ENCODE data around the gene ARMC7.

DNA sequence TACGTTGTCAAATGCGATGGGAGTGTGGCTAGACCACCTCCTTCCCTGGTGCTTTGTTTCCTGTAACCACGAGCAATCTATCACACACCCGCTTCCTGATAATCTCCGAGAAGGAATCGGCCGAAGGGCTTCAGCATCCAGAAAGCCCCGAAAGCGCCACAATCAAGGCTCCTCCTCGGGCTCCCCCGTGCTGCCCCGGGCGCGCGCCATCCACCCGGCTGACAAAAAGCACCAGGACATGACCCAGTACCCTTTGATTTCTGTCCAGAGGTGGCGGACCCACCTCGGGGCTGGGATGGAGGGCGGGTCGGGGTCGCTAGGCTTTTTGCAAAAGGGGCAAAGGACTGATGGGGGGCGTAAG lies 743 bp upstream of the ARMC7 start:
- TF ChIP-seq, protein P1, sequence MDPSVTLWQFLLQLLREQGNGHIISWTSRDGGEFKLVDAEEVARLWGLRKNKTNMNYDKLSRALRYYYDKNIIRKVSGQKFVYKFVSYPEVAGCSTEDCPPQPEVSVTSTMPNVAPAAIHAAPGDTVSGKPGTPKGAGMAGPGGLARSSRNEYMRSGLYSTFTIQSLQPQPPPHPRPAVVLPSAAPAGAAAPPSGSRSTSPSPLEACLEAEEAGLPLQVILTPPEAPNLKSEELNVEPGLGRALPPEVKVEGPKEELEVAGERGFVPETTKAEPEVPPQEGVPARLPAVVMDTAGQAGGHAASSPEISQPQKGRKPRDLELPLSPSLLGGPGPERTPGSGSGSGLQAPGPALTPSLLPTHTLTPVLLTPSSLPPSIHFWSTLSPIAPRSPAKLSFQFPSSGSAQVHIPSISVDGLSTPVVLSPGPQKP (IDR thresholded peaks at IDR 0.05; ENCODE audit: borderline replicate concordance, low read depth, low read length): no peak
- TF ChIP-seq CEBPB (IDR thresholded peaks at IDR 0.05; ENCODE audit: low read depth, low read length): no peak
- TF ChIP-seq, protein P2, sequence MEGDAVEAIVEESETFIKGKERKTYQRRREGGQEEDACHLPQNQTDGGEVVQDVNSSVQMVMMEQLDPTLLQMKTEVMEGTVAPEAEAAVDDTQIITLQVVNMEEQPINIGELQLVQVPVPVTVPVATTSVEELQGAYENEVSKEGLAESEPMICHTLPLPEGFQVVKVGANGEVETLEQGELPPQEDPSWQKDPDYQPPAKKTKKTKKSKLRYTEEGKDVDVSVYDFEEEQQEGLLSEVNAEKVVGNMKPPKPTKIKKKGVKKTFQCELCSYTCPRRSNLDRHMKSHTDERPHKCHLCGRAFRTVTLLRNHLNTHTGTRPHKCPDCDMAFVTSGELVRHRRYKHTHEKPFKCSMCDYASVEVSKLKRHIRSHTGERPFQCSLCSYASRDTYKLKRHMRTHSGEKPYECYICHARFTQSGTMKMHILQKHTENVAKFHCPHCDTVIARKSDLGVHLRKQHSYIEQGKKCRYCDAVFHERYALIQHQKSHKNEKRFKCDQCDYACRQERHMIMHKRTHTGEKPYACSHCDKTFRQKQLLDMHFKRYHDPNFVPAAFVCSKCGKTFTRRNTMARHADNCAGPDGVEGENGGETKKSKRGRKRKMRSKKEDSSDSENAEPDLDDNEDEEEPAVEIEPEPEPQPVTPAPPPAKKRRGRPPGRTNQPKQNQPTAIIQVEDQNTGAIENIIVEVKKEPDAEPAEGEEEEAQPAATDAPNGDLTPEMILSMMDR (conservative IDR thresholded peaks at IDR 0.05; ENCODE audit: low read depth, low read length): no peak
- no peak for TF ChIP-seq MAZ (IDR thresholded peaks at IDR 0.05; ENCODE audit: borderline replicate concordance, low read depth, low read length)
